GM18526 (cell line): ENCODE data around the gene LIX1L.

Experiments used
- POLR2A ChIP-seq: IDR thresholded peaks from 3 replicates; pipeline ENCODE4 v1.6.1; 2011; ENCODE audit not compliant: insufficient read length; ENCODE audit errors: extremely low read depth

The LIX1L gene

DNA sequence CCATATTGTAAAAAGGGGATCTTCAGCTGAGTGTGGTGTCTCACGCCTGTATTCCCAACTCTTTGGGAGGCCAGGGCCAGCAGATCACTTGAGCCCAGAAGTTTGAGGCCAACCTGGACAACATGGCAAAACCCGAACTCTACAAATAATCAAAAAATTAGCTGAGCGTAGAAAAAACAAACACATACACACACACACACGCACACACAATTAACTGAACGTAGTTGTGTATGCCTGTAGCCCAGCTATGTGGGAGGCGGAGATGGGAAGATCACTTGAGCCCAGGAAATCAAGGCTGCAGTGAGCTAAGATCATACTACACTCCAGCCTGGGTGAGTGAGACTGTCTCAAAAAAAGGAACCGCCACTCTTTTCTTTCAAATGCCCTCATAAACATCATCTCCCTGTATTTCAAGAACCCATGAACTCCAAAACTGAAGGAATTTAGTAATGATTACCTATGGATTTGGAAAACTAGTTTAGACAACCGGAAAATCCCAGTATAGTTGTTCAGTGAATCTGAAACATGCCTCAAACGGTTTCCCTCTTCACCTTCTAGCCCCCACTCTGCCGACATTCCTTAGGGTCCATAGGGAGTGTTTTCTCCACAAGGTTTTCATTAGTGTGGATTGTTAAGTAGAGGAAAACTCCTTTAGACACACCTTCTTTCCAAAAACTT is 34.1 kb upstream of the LIX1L start:
- peak; percentile 19 for TF ChIP-seq POLR2A

- TF ChIP-seq POLR2A: no peak
Observed at GRCh38 chr1:145990249-145990855, 32.5 kb upstream of the LIX1L start.

- TF ChIP-seq POLR2A: no peak
Observed at GRCh38 chr1:145988773-145989172, 31.0 kb upstream of the LIX1L start.

- TF ChIP-seq POLR2A: no peak
Observed at GRCh38 chr1:145987926-145988325, 30.1 kb upstream of the LIX1L start.

DNA sequence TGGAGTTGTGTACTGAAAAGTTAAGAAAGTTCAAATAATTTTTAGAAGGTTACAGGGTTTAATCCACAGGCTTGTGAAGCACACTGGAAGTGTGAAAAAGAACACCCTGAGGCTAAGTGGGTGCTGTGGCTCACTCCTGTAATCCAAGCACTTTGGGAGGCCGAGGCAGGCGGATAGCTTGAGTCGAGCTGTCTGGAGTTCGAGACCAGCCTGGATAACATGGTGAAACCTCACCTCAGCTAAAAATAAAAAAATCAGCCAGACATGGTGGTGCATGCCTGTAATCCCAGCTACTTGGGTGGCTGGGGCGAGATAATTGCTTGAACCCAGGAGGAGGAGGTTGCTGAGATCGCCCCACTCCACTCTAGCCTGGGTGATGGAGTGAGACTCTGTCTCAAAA is 28.7 kb upstream of the LIX1L start:
- no peak for TF ChIP-seq POLR2A

DNA sequence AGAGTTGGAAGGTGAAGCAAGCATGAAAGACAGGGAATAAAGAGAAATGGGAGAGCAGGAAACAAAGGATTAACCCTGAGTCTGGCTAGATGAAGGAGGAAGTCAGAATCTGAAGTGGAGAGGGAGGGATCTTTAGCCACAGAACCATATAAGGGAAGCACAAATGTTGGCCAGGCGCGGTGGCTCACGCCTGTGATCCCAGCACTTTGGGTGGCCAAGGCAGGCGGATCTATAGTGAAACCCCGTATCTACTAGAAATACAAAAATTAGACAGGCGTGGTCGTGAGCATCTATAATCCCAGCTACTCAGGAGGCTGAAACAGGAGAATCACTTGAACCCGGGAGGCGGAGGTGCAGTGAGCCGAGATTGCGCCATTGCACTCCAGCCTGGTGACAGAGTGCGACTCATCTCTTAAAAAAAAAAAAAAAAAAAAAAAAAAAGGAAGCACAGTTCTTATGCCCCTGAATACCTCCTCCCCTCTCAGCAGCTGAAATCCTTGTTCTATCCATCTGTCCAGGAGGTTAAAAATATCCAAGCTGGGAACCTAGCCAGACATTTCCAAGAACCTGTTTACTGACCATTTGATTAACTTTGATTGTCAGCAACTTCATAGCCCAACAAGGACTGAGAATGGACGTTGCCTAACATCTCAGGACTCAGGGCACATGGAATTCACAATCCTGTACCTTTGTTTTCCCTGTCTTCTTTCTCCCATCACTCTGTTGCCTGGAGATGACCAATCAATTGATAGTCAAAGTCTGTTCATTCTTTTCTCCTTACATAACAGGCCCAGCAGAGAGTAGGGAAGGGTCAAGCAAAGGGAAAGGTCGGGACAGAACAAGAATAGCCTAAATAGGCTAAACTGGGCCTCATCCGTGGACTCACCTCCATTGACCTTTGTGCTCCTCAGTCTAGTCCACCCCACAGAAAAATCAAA is 28.0 kb upstream of the LIX1L start:
- TF ChIP-seq POLR2A: no peak

- no peak for TF ChIP-seq POLR2A
Observed at GRCh38 chr1:145985129-145985501, 27.3 kb upstream of the LIX1L start.

- TF ChIP-seq POLR2A: no peak
Observed at GRCh38 chr1:145983960-145984830, 26.4 kb upstream of the LIX1L start.

DNA sequence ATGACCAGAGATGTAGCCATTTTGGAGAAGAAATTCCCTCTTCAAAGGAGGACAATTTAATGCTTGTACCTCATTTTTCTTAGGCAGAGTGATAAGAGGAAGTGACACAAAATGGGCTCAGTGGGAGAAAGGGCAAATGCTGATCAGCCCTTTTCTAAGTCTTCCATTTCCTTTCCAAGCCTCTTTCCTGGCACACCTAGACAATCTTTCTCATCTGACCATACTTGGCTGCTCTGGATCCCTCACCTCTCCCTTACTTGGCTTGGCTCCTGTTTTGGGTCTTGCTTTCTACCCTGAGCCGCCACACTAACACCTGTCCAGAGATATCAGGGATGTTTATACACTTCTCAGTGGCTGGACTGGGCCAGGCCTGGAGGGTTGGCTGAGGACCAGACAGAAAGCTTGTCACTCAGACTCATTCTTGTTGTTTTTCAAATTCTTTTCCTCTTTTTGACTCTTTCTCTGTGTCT is 25.4 kb upstream of the LIX1L start:
- TF ChIP-seq POLR2A: no peak

DNA sequence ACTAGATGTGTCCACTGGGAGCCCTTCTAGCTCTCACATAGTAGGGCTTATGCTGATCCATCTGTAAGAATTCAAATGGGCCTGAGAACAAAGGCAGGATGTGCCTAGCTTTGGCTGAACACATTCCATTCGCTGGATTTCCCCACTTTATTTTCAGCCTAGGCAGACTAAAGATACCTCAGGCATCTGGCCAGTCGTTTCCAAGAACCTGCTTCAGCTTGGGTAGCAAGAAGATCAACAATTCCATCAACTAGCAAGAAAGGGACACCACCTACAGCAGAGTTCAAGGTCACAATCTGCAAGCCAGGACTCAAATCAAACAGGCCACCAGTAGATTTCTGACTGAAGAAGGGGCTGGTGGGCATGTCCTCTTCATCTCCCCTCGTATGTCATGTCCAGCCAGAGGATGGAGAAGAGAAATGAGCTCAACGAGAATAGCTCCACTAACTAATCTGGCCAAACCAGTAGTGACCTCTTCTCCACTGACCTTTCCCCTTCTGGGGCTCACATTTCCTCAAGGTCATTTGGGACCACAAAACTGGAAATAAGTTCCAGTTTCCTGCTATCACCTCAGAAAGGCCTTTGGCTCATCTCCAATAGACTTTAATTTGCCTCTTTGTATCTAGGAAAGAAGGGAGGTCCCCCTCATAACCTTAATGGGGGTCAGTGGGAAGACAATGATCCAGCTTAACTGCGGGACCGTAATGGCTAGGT is 24.4 kb upstream of the LIX1L start:
- no peak for TF ChIP-seq POLR2A

- TF ChIP-seq POLR2A: no peak
Observed at GRCh38 chr1:145980457-145980994, 22.7 kb upstream of the LIX1L start.

DNA sequence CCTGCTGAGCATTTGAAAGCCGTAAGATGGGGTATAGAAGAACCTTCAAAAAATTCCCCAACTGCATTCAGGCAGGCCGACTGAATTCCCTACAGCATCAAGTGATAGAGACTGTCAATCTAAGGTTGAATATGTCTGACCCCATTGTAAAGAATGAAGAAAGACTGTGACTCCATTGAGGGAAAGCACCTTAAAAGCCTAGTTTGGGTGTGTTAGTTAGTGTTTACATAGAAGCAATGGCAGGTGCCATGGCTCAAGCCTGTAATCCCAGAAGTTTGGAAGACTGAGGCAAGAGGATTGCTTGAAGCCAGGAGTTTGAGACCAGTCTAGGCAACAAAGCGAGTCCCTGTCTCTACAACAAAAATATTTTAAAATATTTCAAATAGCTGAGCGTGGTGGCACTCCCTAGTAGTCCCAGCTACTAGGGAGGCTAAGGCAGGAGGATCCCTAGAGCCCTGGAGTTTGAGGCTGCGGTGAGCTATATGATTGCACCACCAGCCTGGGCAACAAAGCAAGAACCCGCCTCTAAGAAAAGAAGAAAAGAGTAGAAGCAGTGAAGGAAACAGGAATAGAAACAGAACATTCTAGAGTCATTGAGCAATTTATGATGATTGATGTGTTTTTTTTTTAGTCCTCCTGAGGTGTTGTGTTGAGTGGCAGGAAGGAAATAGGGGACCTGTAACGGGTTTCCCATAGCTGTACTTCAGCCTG is 22.1 kb upstream of the LIX1L start:
- TF ChIP-seq POLR2A: no peak
